ENCODE results near the gene GMPPB. TPM values are rescaled to one million over a fixed set of nuclear protein-coding genes. Genes with fewer than 3 reads are reported as not detected.
"Not testable (repeated sequence)": the region's sequence is repeated elsewhere in the genome, so short reads cannot be mapped to it uniquely, and the experiment has no call there.

Gene GMPPB
- total RNA-seq, 2 experiments from 2014 or later = 50.7 to 51.8 TPM

DNA sequence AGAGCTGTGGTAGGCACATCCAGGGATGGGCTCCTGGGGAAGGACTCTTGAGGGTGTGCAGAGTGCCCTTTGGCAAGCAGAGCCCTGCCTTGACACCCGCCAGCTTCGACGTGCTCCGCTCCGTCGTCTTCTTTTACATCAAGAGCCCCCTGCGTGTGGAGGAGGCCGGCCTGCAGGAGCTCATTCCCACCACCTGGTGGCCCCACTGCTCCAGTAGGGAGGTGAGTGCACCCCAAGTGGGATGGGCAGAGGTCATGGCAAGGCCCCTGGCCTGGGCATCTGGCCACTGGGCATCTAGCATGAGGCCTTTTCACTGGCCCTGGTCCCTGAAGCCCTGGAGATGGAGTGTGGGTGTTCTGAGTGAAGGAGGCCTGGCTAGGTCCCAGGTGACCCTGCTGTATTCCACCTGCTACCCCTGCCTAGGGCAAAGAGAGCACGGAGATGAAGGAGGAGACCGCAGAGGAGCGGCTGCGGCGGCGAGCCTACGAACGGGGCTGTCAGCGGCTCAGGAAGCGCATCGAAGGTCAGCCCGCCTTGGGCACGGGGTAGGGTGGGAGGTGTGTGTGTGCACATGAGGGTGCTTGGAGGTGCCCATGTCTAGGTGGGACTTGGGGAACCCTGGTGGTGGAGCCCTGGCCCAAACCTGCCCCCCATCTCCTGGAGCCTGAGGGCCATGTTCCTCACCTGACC lies 22.2 kb downstream of the GMPPB start:
- CTCF ChIA-PET = interaction anchor here (0.6 to 3.2 kb wide), 4 partner anchors 28 to 177 kb away, joined by 3 to 13 read pairs (median 3); no protein-coding TSS in a partner anchor
- POLR2A ChIA-PET = interaction anchor here (1.8 kb wide), 1 partner anchor 17 kb away, joined by 5 read pairs; no protein-coding TSS in a partner anchor

DNA sequence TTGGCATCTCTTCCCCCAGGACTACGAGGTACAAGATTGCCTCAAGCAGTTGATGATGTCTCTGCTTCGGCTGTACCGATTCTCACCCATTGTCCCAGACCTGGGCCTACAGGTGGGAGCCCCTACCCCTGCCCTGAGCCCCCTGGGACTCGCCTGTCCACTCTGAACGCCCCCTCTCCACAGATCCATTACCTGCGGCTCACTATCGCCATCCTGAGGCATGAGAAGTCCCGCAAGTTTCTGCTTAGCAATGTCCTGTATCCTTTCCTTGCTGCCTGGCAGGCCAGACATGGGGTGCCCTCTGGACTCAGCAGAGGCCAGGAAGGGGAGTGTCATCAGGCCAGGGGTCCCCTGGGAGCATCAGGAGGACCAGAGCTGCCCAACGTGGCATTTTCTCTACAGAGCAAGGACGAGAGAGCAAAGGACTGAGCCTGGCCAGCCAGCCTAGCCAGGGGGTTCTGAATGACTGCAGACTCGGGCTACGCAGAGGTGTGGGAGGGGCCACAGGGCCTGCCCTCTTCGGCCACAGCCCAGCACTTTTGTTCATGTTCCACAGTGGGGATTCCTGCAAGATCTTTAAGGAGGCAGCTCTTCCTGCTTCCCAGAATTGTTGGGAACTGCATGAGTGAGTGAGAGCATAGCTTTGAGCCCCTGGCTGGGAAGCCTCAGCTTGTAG lies 23.2 kb downstream of the GMPPB start:
- POLR2A ChIA-PET = no interaction called here

DNA sequence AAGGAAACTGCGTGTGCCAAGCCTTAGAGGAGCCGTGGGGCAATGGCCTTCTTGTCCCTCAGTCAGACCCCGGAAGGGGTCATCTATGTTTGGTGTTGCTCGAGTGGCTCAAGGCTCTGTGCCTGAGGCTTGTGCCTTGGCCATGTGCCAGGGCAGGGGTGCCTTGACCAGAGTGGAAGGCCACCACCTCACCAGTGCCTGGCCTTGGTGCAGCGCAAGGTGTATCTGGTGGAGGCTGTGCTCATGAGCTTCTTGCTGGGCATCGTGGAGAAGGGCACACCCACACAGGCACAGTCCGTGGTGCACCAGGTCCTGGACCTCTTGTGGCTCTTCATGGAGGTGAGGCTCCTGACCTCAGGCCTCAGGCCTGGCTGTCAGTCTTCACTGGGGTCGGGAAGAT lies 23.7 kb downstream of the GMPPB start:
- POLR2A ChIA-PET = no interaction called here
- CTCF ChIA-PET = no interaction called here

More for the DNA sequence above, 23.2 kb downstream of the GMPPB start:
- CTCF ChIA-PET = interaction anchor here (0.6 to 0.9 kb wide), 2 partner anchors 27 to 139 kb away, joined by 3 read pairs; no protein-coding TSS in a partner anchor

DNA sequence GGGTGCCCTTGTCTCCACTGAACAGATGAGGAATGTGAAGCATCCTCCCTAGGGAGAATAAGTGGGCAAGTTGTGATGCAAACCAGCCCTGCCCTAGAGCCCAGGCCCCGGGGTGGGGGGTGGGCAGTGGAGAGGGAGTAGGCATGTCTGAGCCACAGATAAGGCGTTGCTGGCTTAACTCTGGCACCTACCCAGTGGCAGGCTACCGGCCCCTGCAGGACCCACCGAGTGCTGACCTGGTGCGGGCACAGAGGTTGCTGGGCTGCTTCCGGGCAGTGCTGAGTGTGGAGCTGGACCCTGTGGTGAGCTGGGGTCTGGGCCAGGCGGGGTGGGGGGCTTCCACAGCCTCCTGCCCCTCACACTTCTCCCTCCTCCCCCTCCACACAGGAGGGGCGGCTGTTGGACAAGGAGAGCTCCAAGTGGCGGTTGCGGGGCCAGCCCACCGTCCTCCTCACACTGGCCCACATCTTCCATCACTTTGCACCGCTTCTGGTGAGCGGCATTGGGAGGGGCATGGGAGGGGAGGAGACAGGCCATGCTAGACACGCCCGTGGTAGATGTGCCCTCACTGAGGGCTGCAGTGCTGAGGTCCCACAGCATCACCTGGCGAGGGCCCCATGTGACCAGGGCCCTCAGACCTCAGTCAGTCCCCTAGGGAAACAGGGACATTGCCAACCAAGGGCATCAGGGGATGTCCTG lies 24.3 kb downstream of the GMPPB start:
- CTCF ChIA-PET = no interaction called here
- POLR2A ChIA-PET = no interaction called here

DNA sequence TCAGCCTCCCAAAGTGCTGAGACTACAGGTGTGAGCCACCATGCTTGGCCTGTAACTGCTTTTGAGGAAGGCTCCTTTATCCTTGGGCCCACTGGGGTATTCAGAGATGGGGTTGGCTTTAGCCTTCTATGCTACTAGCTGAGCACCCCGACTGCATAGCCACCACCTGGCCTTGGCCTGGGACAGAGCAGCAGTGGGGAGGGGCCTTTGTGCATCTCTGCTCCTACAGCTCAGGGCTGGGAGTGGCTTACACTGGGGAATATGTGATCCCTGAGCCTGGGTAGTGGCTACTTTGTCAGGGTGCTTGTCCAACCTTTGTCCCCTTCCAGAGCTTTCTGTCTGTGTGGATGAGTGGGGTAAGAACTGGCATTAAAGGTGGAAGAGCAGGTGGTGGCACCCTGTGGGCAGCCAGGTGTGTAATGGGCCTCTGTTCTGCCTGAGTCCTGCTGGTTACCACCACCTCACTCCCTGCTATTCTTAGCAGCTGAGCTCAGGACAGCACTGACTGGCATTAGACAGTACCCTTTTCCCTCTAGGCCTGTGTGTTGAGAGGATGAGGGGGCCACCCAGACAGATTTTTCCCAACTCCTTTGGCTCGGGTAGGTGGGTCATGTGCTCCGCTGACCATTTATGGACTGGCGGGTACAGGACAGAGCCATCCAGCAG lies 28.3 kb downstream of the GMPPB start:
- CTCF ChIA-PET, POLR2A ChIA-PET: not testable (repeated sequence)

DNA sequence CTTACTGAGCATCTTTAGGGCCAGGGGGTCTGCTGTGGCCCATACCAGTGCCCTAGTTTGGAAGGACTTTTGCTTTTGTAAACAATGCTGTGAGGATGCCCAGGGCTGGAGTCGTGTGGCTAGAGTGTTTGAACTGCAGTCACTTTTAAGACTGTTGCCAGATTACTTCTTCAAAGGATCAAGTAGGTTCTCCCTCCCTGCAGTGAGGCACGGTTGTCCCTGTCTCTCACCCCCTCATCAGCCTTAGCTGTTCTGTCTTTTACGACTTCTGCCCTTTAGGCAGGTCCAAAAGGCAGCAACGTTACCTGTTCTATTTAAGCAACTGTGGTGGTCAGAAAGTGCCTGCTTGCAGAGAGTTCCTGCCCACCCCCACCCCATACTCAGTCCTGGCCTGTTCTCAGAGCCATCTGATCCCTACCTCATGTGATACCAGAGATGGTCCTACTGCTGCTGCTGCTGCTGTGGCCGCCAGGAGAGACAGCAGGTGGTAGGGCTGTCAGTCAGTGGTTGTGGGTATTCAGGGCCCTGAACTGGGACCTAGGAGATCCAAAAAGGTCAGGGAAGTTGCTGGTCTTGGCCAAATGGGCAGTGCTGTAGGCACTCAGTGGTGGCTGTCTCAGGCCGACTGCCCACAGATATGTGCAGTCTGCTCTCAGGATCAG lies 29.2 kb downstream of the GMPPB start:
- CTCF ChIA-PET, POLR2A ChIA-PET: not testable (repeated sequence)

DNA sequence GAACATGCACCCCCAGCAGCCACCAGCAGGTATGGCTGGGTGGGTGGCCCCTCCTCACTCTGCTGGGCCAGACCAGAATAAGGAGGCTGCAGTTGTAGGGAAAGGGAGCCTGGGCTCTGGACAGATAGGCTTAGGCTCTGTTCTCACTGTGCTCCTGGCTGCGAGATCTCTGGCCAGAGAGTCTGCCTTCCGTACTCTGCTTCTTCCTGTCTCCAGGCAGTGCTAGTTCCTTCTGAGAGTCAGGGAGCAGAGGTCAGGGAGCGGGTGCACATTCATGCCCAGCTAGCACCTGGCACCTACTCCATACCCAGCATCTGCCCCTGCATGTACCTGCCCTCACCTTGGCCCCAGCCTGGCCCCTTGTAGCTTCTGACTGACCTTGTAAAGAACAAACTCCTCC lies 32.3 kb downstream of the GMPPB start:
- CTCF ChIA-PET, POLR2A ChIA-PET: not testable (repeated sequence)

DNA sequence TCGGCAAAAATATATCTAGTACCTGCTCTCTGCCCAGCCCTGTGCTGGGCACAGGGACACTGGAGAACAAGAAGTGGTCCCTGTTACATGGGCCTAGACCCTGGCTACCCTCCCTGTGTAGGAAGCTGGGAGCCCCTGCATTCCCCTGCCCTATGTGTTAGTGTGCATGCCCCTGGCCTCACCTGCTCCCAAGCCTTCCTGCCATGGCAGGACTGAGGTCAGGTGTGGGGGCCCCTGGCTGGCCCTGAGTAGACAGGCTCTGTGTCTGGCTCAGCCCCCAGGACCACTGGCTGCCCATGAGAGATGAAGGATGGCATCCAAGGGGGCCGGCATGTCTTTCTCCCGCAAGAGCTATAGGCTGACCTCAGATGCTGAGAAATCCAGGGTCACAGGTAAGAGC lies 32.9 kb downstream of the GMPPB start:
- POLR2A ChIA-PET, CTCF ChIA-PET: not testable (repeated sequence)

DNA sequence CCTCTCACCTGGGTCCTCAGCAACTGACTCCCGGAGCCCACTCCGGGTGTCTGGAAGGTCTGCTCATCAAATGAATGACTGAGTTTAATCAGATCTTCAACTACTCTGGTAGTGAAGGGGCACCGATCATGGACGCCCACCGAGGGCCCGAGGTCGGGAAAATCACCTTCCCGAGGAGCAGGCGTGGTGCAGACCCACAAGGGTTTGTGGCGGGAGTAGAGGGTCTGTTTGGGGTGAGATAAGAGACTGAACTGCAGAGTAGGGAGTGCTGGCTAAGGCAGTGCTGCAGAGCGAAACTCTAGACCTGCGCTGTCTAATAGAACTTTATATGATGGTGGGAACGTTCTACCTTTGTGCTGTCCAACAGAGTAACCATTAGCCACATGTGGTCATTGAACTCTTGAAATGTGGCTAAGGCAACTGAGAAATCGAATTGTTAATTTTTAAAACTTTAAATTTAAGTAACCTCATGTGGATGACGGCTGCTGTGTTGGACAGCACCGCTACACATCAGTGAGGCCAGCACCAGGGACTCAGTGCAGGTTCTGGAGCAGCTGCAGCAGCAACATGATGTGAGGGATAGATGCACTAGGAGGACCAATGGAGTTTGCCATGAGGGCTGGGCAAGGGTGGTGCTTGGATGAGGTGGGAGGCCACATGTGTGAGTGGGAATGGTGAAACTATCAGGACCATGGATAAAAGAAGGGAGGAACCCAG lies 33.7 kb downstream of the GMPPB start:
- CTCF ChIA-PET = interaction anchor here (1.3 kb wide), 1 partner anchor 150 kb away, joined by 6 read pairs; no protein-coding TSS in a partner anchor
- POLR2A ChIA-PET = interaction anchor here (0.5 kb wide), 1 partner anchor 258 kb away, joined by 5 read pairs; no protein-coding TSS in a partner anchor

DNA sequence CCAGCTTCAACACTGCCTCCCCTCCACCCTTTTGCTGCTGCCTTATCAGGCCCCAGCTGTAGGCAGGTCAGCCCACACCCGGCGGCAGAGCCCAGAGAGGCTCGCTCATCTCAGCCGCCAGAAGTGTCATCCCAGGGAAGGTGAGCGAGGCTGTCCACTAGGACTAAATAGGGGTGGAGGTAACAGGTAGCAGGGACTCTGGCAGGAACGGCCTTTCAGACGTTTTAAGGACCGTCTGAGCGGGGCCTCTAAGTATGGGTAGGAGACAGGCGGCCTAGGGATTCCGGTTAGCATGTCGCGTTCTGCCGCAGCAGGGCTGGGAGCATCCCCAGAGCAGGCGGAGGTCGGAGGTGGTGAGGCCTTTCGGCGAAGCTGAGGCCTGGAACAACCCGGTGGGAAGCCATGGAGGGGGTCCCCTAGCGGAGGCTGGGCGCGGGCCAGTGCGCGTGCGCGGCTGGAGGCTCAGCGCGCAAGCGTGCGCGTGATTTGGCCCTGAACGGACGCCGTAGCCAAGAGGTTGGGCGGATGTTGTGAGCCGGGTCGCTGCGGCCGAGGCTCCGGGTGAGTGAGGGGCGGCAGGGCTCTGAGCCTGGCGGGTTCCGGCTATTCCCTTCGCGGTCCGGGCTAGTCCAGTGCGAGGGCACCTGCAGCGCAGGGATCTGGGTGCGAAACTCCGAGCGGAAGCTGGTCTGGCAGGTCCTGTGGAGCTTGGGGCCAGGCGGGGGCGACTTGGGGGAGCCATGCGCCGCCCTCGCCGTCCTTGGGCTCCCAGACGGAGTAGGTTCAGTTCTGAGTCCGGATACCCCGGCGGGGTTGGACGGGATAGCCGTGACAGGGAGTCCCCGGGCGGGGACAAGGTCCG lies 34.5 kb downstream of the GMPPB start, which contains the start of the genes MST1 and RNF123:
TSS of gene MST1 (minus strand) at position 429 of the 862 bp plus-strand sequence. CDS start 783 bp downstream, outside the sequence.
TSS of gene RNF123 (plus strand) at position 512 of the 862 bp plus-strand sequence. CDS start 1,609 bp downstream, outside the sequence.
- CTCF ChIA-PET = interaction anchor here (1.3 kb wide), 1 partner anchor 150 kb away, joined by 6 read pairs; no protein-coding TSS in a partner anchor
- POLR2A ChIA-PET = interaction anchor here (0.5 kb wide), 1 partner anchor 259 kb away, joined by 5 read pairs; no protein-coding TSS in a partner anchor

DNA sequence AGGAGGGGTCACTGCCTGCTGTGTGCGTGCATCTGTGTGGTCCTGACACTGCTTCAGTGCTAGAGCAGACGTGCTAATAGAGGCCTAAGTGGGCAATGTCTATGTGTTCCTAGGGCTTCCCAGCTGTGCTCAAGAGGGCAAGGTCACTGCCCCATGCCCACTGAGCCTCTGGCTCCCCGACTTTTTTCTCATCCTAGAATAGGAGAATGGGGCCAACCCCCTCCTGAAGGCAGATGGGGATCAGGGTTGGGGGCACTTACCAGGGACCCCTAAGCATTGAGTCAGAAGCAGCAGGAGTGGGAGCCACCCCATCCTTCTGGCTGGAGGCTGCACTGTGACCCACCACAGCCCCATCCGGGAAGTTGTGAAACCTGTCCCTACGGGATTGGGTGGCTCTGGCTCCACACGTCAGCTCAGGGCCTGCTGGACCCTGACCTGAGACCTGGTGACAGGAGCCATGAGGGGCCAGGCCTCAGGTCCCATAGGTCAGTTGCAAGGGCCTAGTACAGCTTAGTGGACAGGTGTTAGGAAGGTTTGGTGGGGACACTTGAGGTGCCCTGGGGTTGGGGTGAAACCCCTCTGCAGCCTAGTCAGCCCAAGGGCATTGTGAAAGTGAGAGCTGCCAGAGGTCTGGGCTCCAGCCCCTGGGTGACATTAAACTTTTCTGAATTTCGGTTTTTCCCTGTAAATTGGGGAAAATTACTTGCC lies 35.3 kb downstream of the GMPPB start:
- CTCF ChIA-PET = interaction anchor here (1.3 kb wide), 1 partner anchor 149 kb away, joined by 6 read pairs; no protein-coding TSS in a partner anchor
- POLR2A ChIA-PET = not testable (repeated sequence)

DNA sequence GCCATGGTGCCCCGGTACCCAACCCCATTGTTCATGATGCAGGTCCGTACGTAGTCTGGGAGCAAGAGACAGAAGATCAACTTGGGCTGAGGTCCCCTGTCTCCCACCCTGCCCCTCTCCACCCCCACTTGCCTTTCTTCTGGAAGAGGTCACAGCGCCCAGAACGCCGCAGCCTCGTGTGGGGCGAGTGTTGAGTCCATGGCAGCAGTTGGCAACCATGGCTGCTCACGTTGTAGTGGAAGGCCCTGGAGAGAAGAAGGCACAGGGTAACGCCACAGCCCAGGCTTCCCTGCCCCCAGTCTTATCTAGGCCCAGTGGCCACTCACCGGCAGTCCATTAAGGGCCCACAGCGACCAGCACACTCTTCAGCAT lies 36.3 kb downstream of the GMPPB start:
- CTCF ChIA-PET, POLR2A ChIA-PET: not testable (repeated sequence)

DNA sequence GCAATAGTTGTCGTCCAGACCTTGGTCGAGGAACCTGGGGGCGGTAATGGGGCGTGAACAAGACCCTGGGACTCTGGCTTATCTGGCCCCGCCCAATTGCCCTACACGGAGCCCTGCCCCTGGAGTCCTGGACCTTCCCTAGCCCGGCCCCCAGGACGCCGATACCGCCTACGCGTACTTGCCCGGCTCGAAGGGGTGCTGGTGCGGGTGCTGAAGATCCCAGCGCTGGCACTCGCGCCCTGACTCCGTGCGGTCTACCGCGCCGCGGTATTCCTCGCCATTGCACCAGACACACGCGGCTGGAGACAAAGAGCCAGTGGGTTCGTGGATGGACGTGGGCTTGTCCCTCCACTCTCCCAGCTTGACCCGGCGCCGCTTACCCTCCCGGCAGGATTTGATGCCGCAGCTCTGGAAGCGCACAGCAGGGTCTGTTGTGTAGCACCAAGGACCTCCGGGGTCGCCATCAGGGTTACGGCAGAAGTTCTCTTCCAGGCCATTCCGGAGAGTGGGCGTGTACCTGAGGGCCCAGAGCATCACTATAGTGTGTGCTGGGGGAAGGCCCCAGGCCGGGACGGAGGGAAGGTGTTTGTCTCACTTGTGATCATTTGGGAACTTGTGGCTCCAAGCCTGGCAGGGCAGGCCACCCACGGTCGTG lies 36.9 kb downstream of the GMPPB start:
- CTCF ChIA-PET = not testable (repeated sequence)

DNA sequence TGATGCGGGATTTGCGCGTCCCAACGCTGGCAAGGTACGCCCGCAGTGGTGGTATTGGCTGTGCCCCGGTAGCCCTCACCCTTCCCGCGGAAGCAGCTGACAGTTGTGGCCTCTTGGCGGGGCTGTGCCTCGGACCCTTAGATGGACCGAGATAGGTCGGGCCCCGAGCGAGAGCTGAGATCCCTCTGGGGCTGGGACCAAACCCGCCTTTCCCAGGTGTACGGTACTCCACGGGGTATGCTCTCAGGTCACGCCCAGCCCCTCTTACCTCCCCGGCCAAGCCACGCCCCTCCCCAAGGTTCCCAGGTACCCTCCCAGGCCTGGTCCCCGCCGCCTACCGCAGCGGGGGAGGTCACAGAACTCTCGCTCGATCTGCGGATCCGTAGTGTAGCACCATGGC lies 37.4 kb downstream of the GMPPB start:
- POLR2A ChIA-PET, CTCF ChIA-PET: not testable (repeated sequence)

More for the DNA sequence above, 36.9 kb downstream of the GMPPB start:
- POLR2A ChIA-PET = not testable (repeated sequence)

DNA sequence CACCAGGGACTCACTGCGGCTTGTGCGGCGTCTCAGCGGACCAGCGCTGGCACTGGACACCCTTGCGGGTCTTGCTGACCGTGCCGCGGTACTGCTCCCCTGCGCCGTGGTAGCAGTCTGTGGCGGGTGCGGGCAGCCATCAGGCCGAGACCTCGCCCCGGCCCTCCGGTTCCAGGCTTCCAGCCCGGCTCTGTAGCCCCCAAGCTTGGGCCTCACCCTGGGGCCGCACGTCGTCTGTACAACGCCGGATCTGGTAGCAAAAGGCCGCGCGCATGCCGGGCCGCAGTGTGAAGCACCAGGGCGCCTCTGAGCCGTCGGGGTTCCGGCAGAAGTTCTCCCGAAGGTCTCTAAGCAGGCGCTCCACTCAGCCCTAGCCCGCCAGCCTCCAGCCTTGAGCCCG lies 37.9 kb downstream of the GMPPB start:
- CTCF ChIA-PET, POLR2A ChIA-PET: not testable (repeated sequence)

DNA sequence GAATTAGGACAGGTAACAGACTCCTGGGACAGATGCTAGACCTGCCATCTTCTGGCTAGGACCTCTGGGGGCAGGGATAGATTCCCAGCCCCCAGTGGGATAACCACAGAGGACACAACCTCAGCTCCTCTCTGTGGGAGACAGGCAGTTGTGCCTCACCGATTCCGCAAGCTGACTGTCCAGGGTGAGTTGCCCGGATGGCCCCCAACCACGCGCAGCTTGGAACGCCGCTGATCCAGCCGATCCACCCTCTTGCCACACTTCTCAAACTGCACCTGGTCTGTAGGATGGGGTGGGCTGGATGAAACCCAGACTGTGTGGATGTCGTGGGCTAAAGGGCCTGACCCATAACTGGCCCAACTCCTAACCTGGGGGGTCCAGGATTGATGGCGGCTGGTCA lies 38.6 kb downstream of the GMPPB start:
- CTCF ChIA-PET, POLR2A ChIA-PET: not testable (repeated sequence)

DNA sequence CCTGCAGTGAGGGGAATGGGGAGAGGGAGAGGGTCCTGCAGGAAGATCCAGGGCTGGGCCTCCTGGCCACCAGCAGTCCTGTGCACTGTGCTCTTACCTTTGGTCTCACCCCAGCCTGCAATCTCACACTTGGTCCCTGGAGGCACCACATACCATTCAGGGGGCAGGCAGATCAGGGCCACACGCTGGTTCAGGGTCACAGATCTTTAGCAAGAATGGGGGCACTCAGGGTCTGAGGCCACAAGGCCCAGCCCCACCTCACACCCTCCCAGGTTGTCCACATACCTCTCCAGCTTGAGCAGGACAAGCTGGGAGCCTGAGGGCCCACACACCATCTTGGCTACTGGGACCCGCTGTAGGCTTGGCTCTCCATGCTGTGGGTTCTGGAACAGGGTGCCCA lies 39.3 kb downstream of the GMPPB start:
- CTCF ChIA-PET, POLR2A ChIA-PET: not testable (repeated sequence)

All from activated CD8-positive, alpha-beta memory T cell treated with anti-CD3 and anti-CD28 coated beads for 36 hours (primary cell).